Neural progenitor cell (in vitro differentiated cells): ENCODE data around the gene SHLD1.

Experiments
- CTCF ChIP-seq: fragments of 200-600 bp; sonication (generic); IDR thresholded peaks from 2 replicates; pipeline ENCODE4 v1.5.1; 2017; ENCODE audit warnings: antibody characterized with exemption, mild to moderate bottlenecking
- EZH2 ChIP-seq: fragments of 200-600 bp; sonication (generic); IDR thresholded peaks from 2 replicates; pipeline ENCODE4 v1.6.1; 2017; ENCODE audit warnings: antibody characterized with exemption, mild to moderate bottlenecking, moderate library complexity

GRCh38 chr20:5809495-5809894, 59.3 kb downstream of the SHLD1 start:
- TF ChIP-seq EZH2 (no peak), CTCF (no peak)
